Kidney epithelial cell (primary cell): ENCODE results near the gene DTHD1. TPM values are rescaled to one million over a fixed set of nuclear protein-coding genes. Genes with fewer than 3 reads are reported as not detected.

Experiments used
- DNase-seq: peaks from one replicate; pipeline ENCODE4 v3.0.0-alpha.2; 2010; ENCODE audit warnings: low read depth
- H3K27me3 ChIP-seq: 2 replicates; pipeline ENCODE4 v1.6.0; 2011; ENCODE audit warnings: low read length; ENCODE audit not compliant: control insufficient read depth, insufficient read depth
- H3K36me3 ChIP-seq: 2 replicates; pipeline ENCODE4 v1.5.1; 2011; ENCODE audit warnings: low read length; ENCODE audit not compliant: control insufficient read depth, insufficient read depth
- H3K4me3 ChIP-seq: 2 replicates; pipeline ENCODE4 v1.5.1; 2011; ENCODE audit warnings: low read depth, mild to moderate bottlenecking, control low read depth, low read length
- CTCF ChIP-seq: IDR thresholded peaks from 2 replicates; pipeline ENCODE4 v1.5.1; 2011; ENCODE audit warnings: mild to moderate bottlenecking, moderate library complexity, low read length, control low read depth, inconsistent platforms; ENCODE audit not compliant: insufficient read depth, poor library complexity, severe bottlenecking
- total RNA-seq: library from RNA; depleted of rRNA; stranded (reverse); fragments of >200 nt; gene quantifications from 2 replicates; pipeline ENCODE4 v1.2.3, GENCODE V29; 2015

The DTHD1 gene
- total RNA-seq, 1 donor from 2014 or later = not detected

DNA sequence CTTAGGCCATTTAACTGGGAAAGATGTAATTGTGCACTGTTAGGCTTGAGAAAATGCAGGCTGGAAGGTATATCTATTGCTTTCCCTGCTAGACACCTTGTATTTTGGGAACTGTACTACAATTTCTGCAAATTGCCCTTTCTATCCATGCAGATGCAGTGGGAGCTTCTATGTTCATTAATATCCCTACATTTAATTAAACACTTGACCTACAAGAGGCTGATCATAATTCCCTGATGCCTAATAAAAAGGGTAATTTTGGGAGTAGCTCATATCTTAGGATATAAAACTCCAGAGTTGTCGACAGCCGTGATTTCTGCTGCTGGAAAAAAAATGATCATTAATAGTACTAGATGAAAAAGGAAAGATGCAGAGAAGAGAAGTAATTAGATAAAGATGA lies 19.7 kb downstream of the DTHD1 start:
- H3K36me3 ChIP-seq = no peaks in the 10 kb centered on the region
- no peaks in the 10 kb centered on the region for H3K27me3 ChIP-seq
- no peak for DNase-seq
- H3K4me3 ChIP-seq = no peak overlapping the region
- no peak for TF ChIP-seq CTCF

GRCh38 chr4:36303426-36304137 lies 22.2 kb downstream of the DTHD1 start:
- TF ChIP-seq CTCF = no peak
- DNase-seq = no peak
- H3K4me3 ChIP-seq = no peak overlapping the region
- H3K27me3 ChIP-seq = no peaks in the 10 kb centered on the region
- no peaks in the 10 kb centered on the region for H3K36me3 ChIP-seq

DNA sequence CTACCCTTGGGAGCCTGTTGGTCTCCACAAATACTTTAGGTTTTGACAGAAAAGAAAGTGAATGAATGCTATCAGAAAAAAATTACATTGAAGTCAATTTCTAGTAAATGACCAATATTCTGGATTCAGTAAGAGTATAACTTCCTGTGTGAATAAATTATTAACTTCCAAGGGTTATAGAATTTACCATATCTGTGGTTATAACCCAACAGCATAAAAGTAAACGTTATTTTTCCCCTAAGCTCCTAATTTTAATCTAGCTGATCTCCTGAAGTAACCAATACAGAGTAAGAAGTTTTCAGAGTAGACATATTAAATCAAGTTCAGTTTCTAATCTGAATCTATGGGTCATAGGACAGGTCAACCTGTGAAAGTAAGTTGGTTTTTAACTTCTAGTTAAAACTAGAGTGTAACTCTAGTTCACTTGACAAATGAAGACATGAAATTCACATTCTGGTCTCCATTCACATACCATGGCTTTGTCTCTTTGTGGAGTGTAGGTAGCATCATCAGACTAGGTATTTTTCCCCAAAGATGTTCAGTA lies 22.8 kb downstream of the DTHD1 start:
- Histone ChIP-seq H3K27me3 (no peaks in the 10 kb centered on the region), H3K36me3 (no peaks in the 10 kb centered on the region), H3K4me3 (no peak overlapping the region)
- TF ChIP-seq CTCF = no peak
- DNase-seq = no peak

DNA sequence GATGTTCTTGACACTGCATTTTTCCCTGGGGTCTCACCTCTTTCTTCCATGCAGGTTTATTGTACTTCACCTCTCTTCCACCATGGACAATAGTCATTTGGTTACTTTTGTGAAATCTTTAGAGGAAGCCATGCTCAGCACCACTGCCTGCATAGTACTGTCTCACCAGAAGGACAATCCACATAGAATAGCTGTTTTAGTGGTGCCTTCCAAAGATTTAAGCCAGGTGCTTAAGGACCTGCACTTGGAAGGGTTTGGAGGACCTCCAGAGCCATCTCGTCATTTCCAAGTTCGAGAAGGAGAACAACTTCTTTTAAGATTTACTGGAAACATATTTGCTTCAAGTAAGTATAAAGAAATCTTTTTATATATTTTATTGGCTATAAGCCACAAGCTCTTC lies 26.7 kb downstream of the DTHD1 start:
- no peaks in the 10 kb centered on the region for H3K36me3 ChIP-seq
- DNase-seq = no peak
- no peak for TF ChIP-seq CTCF
- no peak overlapping the region for H3K4me3 ChIP-seq
- no peaks in the 10 kb centered on the region for H3K27me3 ChIP-seq

- Histone ChIP-seq H3K27me3 (no peaks in the 10 kb centered on the region), H3K36me3 (no peaks in the 10 kb centered on the region), H3K4me3 (no peak overlapping the region)
- no peak for TF ChIP-seq CTCF
- no peak for DNase-seq
These were observed 28.8 kb downstream of the DTHD1 start for GRCh38 chr4:36310216-36310615.

- no peaks in the 10 kb centered on the region for H3K36me3 ChIP-seq
- DNase-seq = no peak
- TF ChIP-seq CTCF = no peak
- H3K4me3 ChIP-seq = no peak overlapping the region
- no peaks in the 10 kb centered on the region for H3K27me3 ChIP-seq
These were observed 29.4 kb downstream of the DTHD1 start for GRCh38 chr4:36310793-36311192.
